Right cardiac atrium (tissue), 5 donors: Measurements from ENCODE around the gene ASXL2. TPM values are rescaled to one million over a fixed set of nuclear protein-coding genes. Genes with fewer than 3 reads are reported as not detected.

Experiments
- ATAC-seq, 2 donors: fragments of 200-7000 bp; cut with Tn5 transposase; one replicate each; pipeline versions ENCODE4 v1.8.0 to v1.9.1; 2020; ENCODE audit warnings: moderate library complexity in 2 of 2, mild to moderate bottlenecking in 1 of 2
- DNase-seq, 3 donors: peaks; one replicate each; pipeline ENCODE4 v3.0.0-alpha.2; 2020
- H3K27ac ChIP-seq: one replicate; pipeline ENCODE4 v1.5.1; 2013; ENCODE audit warnings: mild to moderate bottlenecking, low read length, control low read depth, moderate library complexity
- H3K27me3 ChIP-seq: one replicate; pipeline ENCODE4 v1.6.1; 2013; ENCODE audit not compliant: control insufficient read depth, insufficient read depth
- H3K4me1 ChIP-seq: one replicate; pipeline ENCODE4 v1.6.1; 2013; ENCODE audit warnings: low read length; ENCODE audit not compliant: control insufficient read depth, insufficient read depth
- H3K4me3 ChIP-seq: one replicate; pipeline ENCODE4 v1.5.1; 2013; ENCODE audit warnings: low read length, control low read depth
- H3K9me3 ChIP-seq: one replicate; pipeline ENCODE4 v1.6.1; 2013; ENCODE audit warnings: low read length; ENCODE audit not compliant: control insufficient read depth
- WGBS: extraction: QIAGEN DNeasy Blood & Tissue Kit; methylation state at CpG from one replicate; pipeline ENCODE4 v1.1.7; 2013; 5-methylcytosine and 5-hydroxymethylcytosine counted together
- intact Hi-C, 4 donors: fragments of 100-400 bp; cut with DNase I; formaldehyde crosslinking; loops; one replicate each; pipeline versions ENCODE4 v1.11.0 to v1.14.0; 2022 to 2023
- polyA plus RNA-seq: library from polyadenylated mRNA; stranded (reverse); fragments of 200-250 nt; gene quantifications from one replicate; pipeline ENCODE4 v1.2.3, GENCODE V29; 2013
- total RNA-seq, 4 donors: library from RNA; stranded (reverse); fragmentation: NEBNext Ultra II Directional; extraction: Animal tissue kit (Norgen Biotek cat#: 25700); gene quantifications; one replicate each; pipeline ENCODE4 v1.2.1, GENCODE V29; 2021
- donor health status: healthy with polysubstance abuse.
- donor health status: DM: no; HTN: yes; CAD: no.
- donor health status: DM: no; HTN: no; CAD: no.
- donor health status: DM: no; HTN: yes; CAD: no; lungs with severe emphysema.
- donor health status: DM: yes; HTN: yes; CAD: no.

ASXL2 gene
- total and polyA plus RNA-seq, 5 donors, result 3.0 to 27.2 (median 22.6) TPM

DNA sequence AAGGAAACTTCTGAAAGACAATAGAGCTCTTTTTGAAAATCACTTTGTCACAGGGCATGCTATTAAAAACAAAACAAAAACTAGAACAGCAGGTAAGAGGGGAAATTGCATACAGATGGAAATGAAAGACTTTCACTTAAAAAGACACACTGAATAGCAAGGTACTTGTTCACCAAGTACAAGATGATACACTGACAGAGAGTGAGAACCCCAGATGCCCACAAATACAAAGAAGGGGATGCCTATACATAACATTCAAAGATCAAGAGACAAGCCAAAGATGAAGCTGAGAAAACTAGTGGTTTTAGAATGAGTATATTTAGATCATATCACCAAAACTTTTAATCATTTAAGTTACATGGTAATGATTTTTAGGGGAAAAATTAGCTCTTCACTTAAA lies 60.7 kb downstream of the ASXL2 start:
- no peak overlapping the region for H3K27ac ChIP-seq
- DNase-seq (no peak), ATAC-seq (no peak)
- H3K4me1 ChIP-seq, result no peaks in the 10 kb centered on the region
- no peak overlapping the region for H3K4me3 ChIP-seq
- no peaks in the 10 kb centered on the region for H3K9me3 ChIP-seq
- intact Hi-C loops, result no loop called here
- no peaks in the 10 kb centered on the region for H3K27me3 ChIP-seq

DNA sequence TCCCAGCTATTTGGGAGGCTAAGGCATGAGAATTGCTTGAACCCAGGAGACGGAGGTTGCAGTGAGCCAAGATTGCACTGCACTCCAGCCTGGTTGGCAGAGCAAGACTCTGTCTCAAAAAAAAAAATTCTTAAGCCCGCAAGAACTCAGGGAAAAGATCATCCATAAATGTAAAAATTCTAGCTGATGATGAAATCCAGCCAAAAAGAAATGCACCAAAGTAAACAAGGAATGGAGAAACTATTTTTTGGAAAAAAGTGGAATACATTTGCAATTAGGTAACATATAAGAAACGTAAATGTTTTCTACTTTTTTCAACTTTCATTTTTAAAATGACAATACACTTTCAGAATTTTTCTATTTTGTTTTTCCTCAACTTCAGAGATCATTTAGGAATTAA lies 61.3 kb downstream of the ASXL2 start:
- no peak overlapping the region for H3K27ac ChIP-seq
- WGBS, result 75% methylated on average over 3 of the region's 3 CpGs
- DNase-seq, result no peak
- ATAC-seq, result no peak
- intact Hi-C loops, result no loop called here
- H3K4me3 ChIP-seq, result no peak overlapping the region
- no peaks in the 10 kb centered on the region for H3K27me3 ChIP-seq
- no peaks in the 10 kb centered on the region for H3K4me1 ChIP-seq
- no peaks in the 10 kb centered on the region for H3K9me3 ChIP-seq

DNA sequence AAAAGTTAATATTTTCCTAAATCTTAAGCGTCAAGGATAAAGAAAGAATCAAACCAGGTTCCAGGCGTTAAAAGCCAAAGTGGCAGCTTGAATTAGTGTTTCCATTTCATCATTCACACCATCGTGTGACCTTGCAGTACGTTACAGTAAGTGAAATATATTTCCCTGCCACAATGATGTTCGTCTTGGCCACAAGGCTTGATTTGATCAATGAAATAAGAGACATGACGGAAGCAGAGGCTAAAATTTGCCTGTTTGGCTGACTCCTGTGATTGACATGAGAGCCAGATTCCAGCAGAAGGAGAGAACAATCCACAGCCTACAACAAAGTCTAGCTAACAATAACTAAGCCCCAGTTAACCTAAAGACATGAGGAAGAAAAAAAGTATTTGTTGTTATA lies 62.0 kb downstream of the ASXL2 start:
- intact Hi-C loops, result no loop called here
- H3K27ac ChIP-seq, result no peak overlapping the region
- DNase-seq, result no peak
- no peak for ATAC-seq
- no peaks in the 10 kb centered on the region for H3K9me3 ChIP-seq
- H3K4me1 ChIP-seq, result no peaks in the 10 kb centered on the region
- WGBS, result 84% methylated on average over 6 of the region's 6 CpGs
- no peaks in the 10 kb centered on the region for H3K27me3 ChIP-seq
- H3K4me3 ChIP-seq, result no peak overlapping the region

DNA sequence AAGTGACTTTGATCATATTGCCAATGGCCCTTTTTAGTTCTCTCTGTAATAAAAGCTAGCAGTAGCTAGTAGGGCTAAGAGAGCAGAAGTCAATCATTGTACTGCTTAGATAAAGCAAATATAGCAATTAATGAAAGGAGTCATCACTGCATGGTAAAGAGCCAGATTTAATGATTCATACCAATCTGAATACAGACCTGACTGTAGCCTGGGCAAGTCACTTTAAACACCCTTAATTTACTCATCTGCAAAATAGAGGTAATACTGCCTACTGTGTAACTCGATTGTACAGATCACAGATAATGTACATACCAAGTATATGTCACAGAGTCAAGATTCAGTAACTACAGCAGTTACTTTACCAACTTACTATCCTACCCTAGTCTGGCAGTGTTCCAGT lies 63.6 kb downstream of the ASXL2 start:
- intact Hi-C loops, result no loop called here
- H3K4me3 ChIP-seq, result no peak overlapping the region
- no peak for ATAC-seq

DNA sequence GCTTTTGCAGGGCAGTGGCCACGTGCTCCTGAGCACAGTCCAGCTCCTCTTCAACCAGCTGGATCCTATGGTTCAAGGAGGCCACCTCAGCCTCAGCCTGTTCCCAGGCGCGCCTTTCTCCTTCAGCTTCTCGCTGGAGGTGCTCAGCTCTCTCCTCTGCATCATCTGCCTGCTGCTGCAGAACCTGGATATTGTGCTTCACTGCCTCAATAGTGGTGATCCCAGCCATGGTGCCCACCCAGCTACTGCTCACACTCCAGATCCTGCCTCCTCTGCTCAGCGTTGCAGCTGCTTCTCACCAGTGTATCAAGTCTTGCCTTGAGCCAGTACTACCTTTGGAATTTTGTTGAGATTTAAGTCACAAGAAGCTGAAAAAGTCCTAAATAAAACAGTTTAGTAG lies 67.9 kb downstream of the ASXL2 start:
- Histone ChIP-seq H3K4me3 (no peak overlapping the region), H3K27ac (no peak overlapping the region), H3K27me3 (no peaks in the 10 kb centered on the region), H3K4me1 (peaks cover 1% of the 10 kb centered on the region), H3K9me3 (no peaks in the 10 kb centered on the region)
- intact Hi-C loops, result no loop called here
- no peak for ATAC-seq
- no peak for DNase-seq
- 97% methylated on average over 5 of the region's 5 CpGs for WGBS

More for the DNA sequence above, 63.6 kb downstream of the ASXL2 start:
- 82% methylated on average over 1 of the region's 1 CpG for WGBS
- DNase-seq, result no peak
- Histone ChIP-seq H3K27me3 (no peaks in the 10 kb centered on the region), H3K27ac (no peak overlapping the region), H3K4me1 (no peaks in the 10 kb centered on the region), H3K9me3 (no peaks in the 10 kb centered on the region)

DNA sequence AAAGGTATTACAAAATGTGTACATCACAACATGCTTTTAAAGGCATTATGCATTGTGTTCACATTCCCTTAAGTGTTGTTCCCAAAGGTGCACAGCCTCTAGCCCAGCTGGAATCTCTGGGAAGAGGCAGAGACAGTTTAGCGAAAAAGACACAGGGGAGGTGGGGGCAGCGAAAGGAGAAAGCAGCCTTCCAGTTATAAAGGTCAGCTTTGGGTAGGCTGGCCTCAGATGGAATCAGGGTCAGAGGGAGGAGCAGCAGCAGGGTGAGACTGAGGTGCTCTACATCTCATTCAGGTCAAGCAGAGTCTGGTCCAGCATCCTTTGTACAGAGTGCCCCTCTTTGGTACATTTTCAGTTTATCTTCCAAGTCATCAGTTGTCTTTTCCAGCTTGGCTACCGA lies 68.6 kb downstream of the ASXL2 start:
- no peaks in the 10 kb centered on the region for H3K9me3 ChIP-seq
- H3K27me3 ChIP-seq, result no peaks in the 10 kb centered on the region
- H3K27ac ChIP-seq, result no peak overlapping the region
- 97% methylated on average over 3 of the region's 3 CpGs for WGBS
- peaks cover 1% of the 10 kb centered on the region for H3K4me1 ChIP-seq
- DNase-seq (no peak), ATAC-seq (no peak)
- no peak overlapping the region for H3K4me3 ChIP-seq
- intact Hi-C loops, result no loop called here

DNA sequence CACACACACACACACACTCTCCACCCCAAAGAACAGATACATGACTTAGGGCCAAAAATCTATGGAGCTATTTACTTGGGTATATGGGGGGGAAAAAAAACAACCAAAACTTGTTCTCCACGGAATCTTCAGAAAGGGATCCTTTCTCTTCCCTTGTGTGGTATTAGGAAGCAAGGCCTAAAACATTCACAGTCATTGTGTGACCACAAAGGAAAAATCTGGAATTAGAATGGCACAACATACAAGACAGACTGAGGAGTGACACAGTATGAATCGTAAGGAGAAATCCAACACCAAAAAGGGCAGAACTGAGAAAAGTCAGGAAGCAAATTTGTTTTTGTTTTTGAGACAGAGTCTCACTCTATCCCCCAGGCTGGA lies 70.3 kb downstream of the ASXL2 start:
- Histone ChIP-seq H3K4me1 (peaks cover 1% of the 10 kb centered on the region), H3K27me3 (no peaks in the 10 kb centered on the region), H3K27ac (no peak overlapping the region), H3K9me3 (no peaks in the 10 kb centered on the region), H3K4me3 (no peak overlapping the region)
- ATAC-seq (no peak), DNase-seq (no peak)
- intact Hi-C loops, result no loop called here
- 83% methylated on average over 2 of the region's 2 CpGs for WGBS

DNA sequence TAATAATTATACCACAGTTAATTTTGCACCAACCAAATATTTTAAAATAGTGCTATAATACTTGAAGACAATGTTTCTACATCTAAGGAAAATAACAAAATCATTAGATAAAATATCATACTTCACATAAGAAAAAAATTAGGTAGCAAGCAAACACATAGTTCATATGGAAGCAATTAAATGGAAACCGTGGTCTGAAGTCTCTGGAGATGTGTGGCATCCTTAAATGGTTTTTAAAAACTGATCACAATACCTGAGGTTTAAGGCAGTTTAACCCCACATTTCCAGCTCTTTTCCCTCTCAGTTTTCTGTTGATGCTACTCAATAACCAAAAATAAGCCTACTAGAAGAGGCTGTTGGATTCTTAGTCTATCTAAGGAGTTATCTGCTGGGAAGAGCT lies 71.3 kb downstream of the ASXL2 start:
- H3K27me3 ChIP-seq, result no peaks in the 10 kb centered on the region
- WGBS, result 84% methylated on average over 1 of the region's 1 CpG
- H3K4me1 ChIP-seq, result peaks cover 1% of the 10 kb centered on the region
- H3K9me3 ChIP-seq, result no peaks in the 10 kb centered on the region
- no peak overlapping the region for H3K27ac ChIP-seq
- intact Hi-C loops, result no loop called here
- no peak for DNase-seq
- H3K4me3 ChIP-seq, result no peak overlapping the region
- ATAC-seq, result no peak

DNA sequence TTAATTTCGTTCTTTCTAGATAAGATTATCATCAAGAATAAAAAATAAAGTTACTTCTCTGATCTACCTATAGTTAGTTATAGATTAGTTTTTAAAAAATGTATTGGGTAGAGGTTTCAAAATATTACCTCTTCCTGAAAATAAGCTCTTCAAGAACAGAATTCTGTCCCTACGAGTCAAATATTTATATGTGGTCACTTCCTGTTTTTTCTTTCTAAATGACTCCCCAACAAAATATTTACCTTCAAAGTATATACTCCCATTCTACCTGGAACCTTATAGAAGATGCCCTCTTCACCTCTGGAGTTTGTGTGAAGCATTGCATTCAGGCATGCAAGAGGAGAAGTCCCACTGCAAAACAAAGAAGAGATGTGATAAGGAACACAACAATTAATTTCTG lies 72.3 kb downstream of the ASXL2 start:
- Histone ChIP-seq H3K4me1 (peaks cover 1% of the 10 kb centered on the region), H3K4me3 (no peak overlapping the region), H3K27me3 (no peaks in the 10 kb centered on the region), H3K9me3 (no peaks in the 10 kb centered on the region), H3K27ac (no peak overlapping the region)
- 90% methylated on average over 2 of the region's 2 CpGs for WGBS
- DNase-seq (no peak), ATAC-seq (no peak)
- intact Hi-C loops, result no loop called here

DNA sequence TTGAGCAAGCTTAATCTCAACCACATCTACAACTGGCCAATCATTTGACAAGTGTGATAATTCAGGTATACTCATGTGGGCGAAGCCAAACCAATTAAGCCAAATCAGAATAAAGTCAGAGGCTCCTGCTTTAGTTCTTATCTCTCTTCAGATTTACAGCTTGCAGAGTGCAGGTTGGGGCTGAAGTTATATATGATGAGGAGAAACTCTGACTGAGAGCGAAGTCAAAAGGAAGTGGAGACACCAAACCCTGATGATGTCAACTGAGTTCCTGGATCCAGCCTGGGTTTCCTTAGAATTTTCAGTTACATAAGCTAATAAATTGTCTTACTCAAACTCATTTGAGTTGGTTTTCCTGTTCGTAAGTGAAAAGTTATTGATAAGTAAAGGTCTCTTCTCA lies 73.9 kb downstream of the ASXL2 start:
- 95% methylated on average over 3 of the region's 3 CpGs for WGBS
- no peak for ATAC-seq
- intact Hi-C loops, result no loop called here

DNA sequence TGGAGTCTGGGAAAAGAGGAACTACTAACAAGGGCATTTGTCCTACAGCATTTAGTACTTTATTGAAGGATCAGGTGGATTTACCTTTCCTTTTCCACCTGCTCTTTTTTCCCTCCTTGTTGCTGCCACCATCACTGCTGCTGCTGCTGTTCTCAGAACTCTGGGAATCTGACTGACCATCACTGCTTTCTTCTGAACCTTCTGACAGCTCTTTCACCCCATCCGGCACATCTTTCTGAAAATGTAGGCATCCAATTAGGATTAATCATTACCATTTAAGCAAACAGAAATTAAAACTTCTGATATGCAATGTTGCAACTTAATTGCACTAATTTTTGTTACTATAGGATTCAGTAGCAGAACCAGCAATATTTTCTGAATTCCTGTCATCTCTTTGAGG lies 79.0 kb downstream of the ASXL2 start:
- H3K4me1 ChIP-seq, result no peaks in the 10 kb centered on the region

More for the DNA sequence above, 73.9 kb downstream of the ASXL2 start:
- Histone ChIP-seq H3K4me1 (peaks cover 1% of the 10 kb centered on the region), H3K27me3 (no peaks in the 10 kb centered on the region), H3K27ac (no peak overlapping the region), H3K4me3 (no peak overlapping the region), H3K9me3 (no peaks in the 10 kb centered on the region)
- DNase-seq, result no peak

DNA sequence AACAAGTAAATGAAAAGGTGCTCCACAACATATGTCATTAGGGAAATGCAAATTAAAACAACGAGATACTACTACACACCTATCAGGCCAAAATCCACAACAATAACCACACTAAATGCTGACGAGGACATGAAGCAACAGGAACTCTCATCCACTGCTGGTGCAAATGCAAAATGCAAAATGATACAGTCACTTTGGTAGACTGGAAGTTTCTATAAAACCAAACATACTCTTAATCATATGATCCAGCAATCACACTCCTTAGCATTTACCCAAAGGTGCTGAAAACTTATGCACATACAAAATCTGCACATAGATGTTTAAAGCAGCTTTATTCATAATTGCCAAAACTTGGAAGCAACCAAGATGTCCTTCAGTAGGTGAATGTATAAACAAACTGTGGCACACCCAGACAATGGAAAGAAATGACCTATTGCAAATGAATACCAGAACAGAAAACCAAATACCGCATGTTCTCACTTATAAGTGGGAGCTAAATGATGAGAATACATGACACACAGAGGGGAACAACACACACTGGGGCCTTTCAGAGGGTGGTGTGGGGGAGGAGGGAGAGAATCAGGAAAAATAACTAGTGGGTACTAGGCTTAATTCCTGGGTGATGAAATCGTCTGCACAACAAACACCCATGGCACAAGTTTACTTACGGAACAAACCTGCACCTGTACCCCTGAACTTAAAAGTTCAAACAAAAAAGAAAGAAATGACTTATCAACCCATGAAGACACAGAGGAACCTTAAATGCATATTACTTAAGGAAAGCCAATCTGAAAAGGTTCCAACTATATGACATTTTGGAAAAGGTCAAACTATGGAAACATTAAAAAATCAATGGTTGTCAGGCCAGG lies 80.4 kb downstream of the ASXL2 start:
- no peaks in the 10 kb centered on the region for H3K27me3 ChIP-seq
- no peaks in the 10 kb centered on the region for H3K9me3 ChIP-seq
- H3K27ac ChIP-seq, result no peak overlapping the region
- ATAC-seq, result no peak
- no peaks in the 10 kb centered on the region for H3K4me1 ChIP-seq
- no peak overlapping the region for H3K4me3 ChIP-seq
- no peak for DNase-seq
- WGBS, result 91% methylated on average over 5 of the region's 5 CpGs
- intact Hi-C loops, result no loop called here

More for the DNA sequence above, 79.0 kb downstream of the ASXL2 start:
- intact Hi-C loops, result no loop called here
- Histone ChIP-seq H3K4me3 (no peak overlapping the region), H3K9me3 (no peaks in the 10 kb centered on the region), H3K27me3 (no peaks in the 10 kb centered on the region), H3K27ac (no peak overlapping the region)
- WGBS, result 95% methylated on average over 1 of the region's 1 CpG
- DNase-seq (no peak), ATAC-seq (no peak)
